Right lobe of liver (tissue), 4 donors: ENCODE measurements around the gene ANKS1B.

ENCODE experiments used
- CTCF ChIP-seq, 4 donors: fragments of 200-600 bp in 3 of 4; fragments of 450-650 bp in 1 of 4; IDR thresholded peaks; one replicate each; pipeline versions ENCODE4 v1.5.1 to v1.8.0; 2016 to 2022; ENCODE audit warnings: antibody characterized with exemption in 4 of 4, mild to moderate bottlenecking in 2 of 4
- POLR2A ChIP-seq: fragments of 450-650 bp; IDR thresholded peaks from one replicate; pipeline ENCODE4 v1.6.1; 2017; ENCODE audit warnings: antibody characterized with exemption, mild to moderate bottlenecking
- donor health status: DM: no; HTN: no; CAD: no.
- donor health status: DM: no; HTN: no; CAD: no.
- donor health status: DM: no; HTN: yes; CAD: no.

- TF ChIP-seq CTCF (IDR thresholded peaks at IDR 0.05) = no peak
- no peak for TF ChIP-seq POLR2A
These were observed 373.1 kb downstream of the ANKS1B start for GRCh38 chr12:99611599-99611998.
